GM18517 (cell line): ENCODE results near the gene PRSS53.
"Not testable (repeated sequence)": the region's sequence is repeated elsewhere in the genome, so short reads cannot be mapped to it uniquely, and the experiment has no call there.

Experiments
- ATAC-seq: cut with Tn5 transposase; IDR thresholded peaks from one replicate; pipeline ENCODE4 v1.9.1; 2021; ENCODE audit warnings: mild to moderate bottlenecking, moderate library complexity; ENCODE audit not compliant: unreplicated experiment

PRSS53 gene

GRCh38 chr16:31118223-31119155 is 29.7 kb upstream of the PRSS53 start:
- ATAC-seq = no peak

- peak; percentile 86 for ATAC-seq
Measured at GRCh38 chr16:31117384-31118222, 28.9 kb upstream of the PRSS53 start, which contains the start of gene KAT8. KAT8 (plus strand) TSS chr16:31117664; CDS start chr16:31117682, 18 bp downstream.

GRCh38 chr16:31114468-31114867 is 25.7 kb upstream of the PRSS53 start:
- no peak for ATAC-seq

- ATAC-seq = no peak
Measured at GRCh38 chr16:31113121-31114120, 24.7 kb upstream of the PRSS53 start.

- ATAC-seq = no peak
Measured at GRCh38 chr16:31112711-31113110, 24.0 kb upstream of the PRSS53 start.

- no peak for ATAC-seq
Measured at GRCh38 chr16:31111881-31112466, 23.2 kb upstream of the PRSS53 start.

GRCh38 chr16:31110106-31111034 is 21.6 kb upstream of the PRSS53 start:
- no peak for ATAC-seq

GRCh38 chr16:31109622-31110021 is 20.9 kb upstream of the PRSS53 start:
- ATAC-seq = no peak

GRCh38 chr16:31108794-31109558 is 20.2 kb upstream of the PRSS53 start:
- no peak for ATAC-seq

GRCh38 chr16:31108035-31108793 is 19.5 kb upstream of the PRSS53 start, which contains the start of gene BCKDK:
BCKDK (plus strand) TSS chr16:31108386; CDS start chr16:31109224, 838 bp downstream.
- peak; percentile 72 for ATAC-seq

GRCh38 chr16:31107465-31107867 is 18.7 kb upstream of the PRSS53 start:
- peak; percentile 62 for ATAC-seq

- no peak for ATAC-seq
Measured at GRCh38 chr16:31106509-31107464, 18.0 kb upstream of the PRSS53 start.

- ATAC-seq = peak; percentile 44
Measured at GRCh38 chr16:31105677-31106213, 17.0 kb upstream of the PRSS53 start.

- not testable (repeated sequence) for ATAC-seq
Measured at GRCh38 chr16:31100876-31101641, 12.3 kb upstream of the PRSS53 start.
